LNCAP (cell line): ENCODE measurements around the gene TOM1.

Experiments used
- CTCF ChIP-seq: fragments of 450-650 bp; IDR thresholded peaks from 2 replicates; pipeline ENCODE4 v1.5.1; 2017; ENCODE audit warnings: mild to moderate bottlenecking

TOM1 gene

GRCh38 chr22:35322126-35322525, 22.4 kb downstream of the TOM1 start:
- no peak for TF ChIP-seq CTCF

DNA sequence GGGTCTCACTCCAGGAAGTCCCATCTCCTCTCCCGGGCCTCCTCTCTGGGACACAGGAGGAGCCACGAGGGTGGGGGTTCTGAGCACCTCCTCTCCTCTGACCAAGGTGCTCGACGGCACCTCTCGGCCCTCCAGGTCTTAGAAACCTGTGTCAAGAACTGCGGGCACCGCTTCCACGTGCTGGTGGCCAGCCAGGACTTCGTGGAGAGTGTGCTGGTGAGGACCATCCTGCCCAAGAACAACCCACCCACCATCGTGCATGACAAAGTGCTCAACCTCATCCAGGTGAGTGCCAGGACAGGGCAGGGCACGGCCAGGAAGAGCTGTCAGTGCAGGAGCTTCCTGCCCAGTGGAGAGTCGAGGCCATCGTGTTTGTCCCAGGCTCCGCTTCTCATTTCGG, 23.2 kb downstream of the TOM1 start:
- TF ChIP-seq CTCF: no peak

DNA sequence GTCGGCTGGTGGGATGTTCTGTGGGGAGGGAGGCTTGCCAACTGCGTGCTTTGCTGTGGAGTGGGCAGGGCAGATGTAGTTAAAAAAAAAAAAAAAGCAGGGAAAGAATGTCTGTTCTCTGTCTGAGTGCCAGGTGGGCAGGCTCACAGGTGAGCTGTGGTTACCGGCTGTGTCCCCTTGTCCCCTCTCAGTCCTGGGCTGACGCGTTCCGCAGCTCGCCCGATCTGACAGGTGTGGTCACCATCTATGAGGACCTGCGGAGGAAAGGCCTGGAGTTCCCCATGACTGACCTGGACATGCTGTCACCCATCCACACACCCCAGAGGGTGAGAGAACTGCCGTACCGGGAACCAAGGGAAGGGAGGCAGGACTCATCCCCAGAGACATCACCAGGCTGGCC, 23.6 kb downstream of the TOM1 start:
- no peak for TF ChIP-seq CTCF

DNA sequence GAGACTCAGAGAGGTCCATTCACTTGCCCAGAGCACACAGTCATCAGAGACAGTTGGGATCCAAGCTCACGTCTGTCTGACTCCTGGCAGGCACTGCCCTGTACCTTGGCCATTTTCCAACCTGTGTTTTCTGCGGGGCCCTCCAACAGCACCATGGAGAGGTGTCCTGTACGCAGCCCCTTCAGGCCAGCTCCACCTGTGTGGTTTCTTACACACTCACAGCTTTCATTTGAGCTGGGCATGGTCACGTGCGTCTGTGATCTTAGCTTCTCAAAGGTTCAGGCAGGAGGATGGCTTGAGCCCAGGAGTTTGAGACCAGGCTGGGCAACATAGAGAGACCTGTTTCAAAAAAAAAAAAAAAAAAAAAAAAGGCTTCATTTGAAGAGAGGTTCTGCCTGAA, 24.4 kb downstream of the TOM1 start:
- no peak for TF ChIP-seq CTCF

DNA sequence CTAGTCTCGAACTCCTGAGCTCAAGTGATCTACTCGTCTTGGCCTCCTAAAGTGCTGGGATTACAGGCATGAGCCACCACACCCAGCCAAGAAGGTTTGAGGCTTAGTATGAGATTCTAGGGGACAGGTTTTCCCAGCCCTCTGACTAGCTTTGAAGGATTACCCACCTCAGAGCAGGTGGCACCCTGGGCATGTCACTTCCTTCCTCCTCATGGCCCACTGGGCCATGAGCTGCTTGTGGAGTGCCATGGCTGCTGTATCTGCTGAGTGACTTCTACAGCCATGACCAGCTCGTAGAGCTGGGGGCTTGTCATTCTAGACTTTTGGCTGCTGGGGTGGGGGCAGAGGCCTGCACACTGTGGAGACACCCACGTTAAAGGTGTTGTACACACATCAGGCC, 25.1 kb downstream of the TOM1 start:
- no peak for TF ChIP-seq CTCF

DNA sequence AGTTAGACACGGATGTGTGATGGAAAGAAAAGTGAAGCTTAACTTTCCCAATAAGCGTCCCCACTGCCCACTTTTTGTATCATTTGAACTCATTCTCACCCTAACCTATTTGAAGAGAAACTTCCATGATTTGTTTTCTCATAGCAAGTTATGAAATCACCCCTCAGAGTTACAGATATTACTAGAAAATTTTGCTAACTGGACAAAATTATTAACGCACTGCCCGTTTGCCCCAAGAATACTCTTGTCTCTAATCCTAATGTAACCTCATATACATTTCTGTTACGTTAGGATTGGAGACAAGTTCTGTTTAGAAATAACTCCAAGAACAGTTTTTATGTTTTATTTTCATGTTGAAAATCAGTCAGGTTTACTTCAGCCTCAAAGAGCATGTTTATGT, 25.5 kb downstream of the TOM1 start:
- TF ChIP-seq CTCF: no peak

DNA sequence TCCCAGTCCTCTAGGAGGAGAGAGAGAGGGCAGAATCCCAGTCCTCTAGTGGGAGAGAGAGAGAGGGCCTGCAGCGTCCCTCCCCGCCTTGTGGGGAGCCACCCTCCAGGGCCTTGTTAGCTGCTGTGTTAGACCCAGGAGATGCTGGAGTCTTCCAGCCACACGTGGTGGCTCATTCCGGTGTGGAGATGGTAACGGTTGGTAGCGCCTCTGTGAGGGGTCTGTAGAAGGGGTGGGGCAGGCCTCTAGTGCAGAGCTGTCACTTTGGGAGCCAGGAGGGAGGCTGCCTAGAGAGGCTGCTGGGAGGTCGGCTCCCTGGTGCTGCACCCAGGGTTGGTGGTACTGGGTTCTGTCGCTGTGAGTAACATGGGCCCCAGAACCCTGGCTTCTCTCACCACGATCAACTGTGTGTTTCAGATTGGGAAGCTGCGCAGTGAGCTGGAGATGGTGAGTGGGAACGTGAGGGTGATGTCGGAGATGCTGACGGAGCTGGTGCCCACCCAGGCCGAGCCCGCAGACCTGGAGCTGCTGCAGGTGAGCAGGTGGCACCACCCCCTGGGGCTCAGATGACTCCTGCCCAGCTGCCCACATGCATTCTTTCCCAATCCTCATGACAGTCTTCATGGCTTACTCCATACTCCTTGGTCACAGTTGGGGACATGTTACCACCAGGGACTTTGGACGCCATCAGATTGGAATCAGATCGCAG, 27.3 kb downstream of the TOM1 start:
- TF ChIP-seq CTCF: no peak
